Measurements from ENCODE around the gene PARD3B. TPM values are rescaled to one million over a fixed set of nuclear protein-coding genes. Genes with fewer than 3 reads are reported as not detected.

PARD3B gene
- total RNA-seq, 1 experiment from 2014 or later: 6.4 TPM

DNA sequence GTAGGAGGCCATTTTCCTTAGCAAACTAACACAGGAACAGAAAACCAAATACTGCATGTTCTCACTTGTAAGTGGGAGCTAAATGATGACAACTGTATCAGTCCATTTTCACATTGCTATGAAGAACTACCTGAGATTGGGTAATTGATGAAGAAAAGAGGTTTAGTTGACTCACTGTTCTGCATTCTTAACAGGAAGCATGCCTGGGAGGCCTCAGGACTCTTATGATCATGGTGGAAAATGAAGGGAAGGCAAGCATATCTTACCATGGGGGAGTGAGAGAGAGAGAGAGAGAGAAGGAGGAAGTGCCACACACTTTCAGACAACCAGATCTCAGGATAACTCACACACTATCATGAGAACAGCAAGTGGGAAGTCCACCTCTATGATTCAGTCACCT lies 105.3 kb downstream of the PARD3B start:
- no peak overlapping the region for H2AFZ ChIP-seq (ENCODE audit: low read length)
- H2BK15ac ChIP-seq (ENCODE audit: low read depth, low read length): no peak overlapping the region
- H4K8ac ChIP-seq (replicated peaks; ENCODE audit: insufficient read length, low read depth, low read length): no peak overlapping the region
- no peak overlapping the region for H2BK20ac ChIP-seq (ENCODE audit: low read depth, low read length, poor library complexity, severe bottlenecking)
- H3K9me3 ChIP-seq (ENCODE audit: control insufficient read depth, low read depth, low read length): no peaks in the 10 kb centered on the region
- H4K20me1 ChIP-seq (ENCODE audit: control insufficient read depth, insufficient read depth, insufficient read length): no peaks in the 10 kb centered on the region
- no peaks in the 10 kb centered on the region for H3K27me3 ChIP-seq (ENCODE audit: insufficient read depth, low read length)
- no peak overlapping the region for H3K27ac Mint-ChIP-seq
- H3K79me2 ChIP-seq (ENCODE audit: insufficient read depth, low read length): no peaks in the 10 kb centered on the region
- H2BK12ac ChIP-seq (ENCODE audit: insufficient read length, low read depth, low read length): no peak overlapping the region
- no peaks in the 10 kb centered on the region for H3K79me1 ChIP-seq (ENCODE audit: insufficient read depth, low read depth, low read length, poor library complexity, severe bottlenecking)
- no peak overlapping the region for H2BK5ac ChIP-seq (ENCODE audit: insufficient read length, low read length)
- peaks cover 5 to 15% of the 10 kb centered on the region in 2 experiments for H3K9me3 Mint-ChIP-seq
- H4K91ac ChIP-seq (ENCODE audit: insufficient read length, low read depth, low read length): no peak overlapping the region
- no peak overlapping the region for H3T11ph ChIP-seq (ENCODE audit: low read length)
- H3K4me1 ChIP-seq (ENCODE audit: insufficient read depth, low read length): no peaks in the 10 kb centered on the region
- H3K4ac ChIP-seq (ENCODE audit: low read depth, low read length): no peak overlapping the region
- no peak overlapping the region for H3K56ac ChIP-seq (ENCODE audit: insufficient read length, low read depth, low read length)
- DNase-seq: no peak
- H3K4me1 Mint-ChIP-seq: peaks cover 4 to 9% of the 10 kb centered on the region in 2 experiments; a peak in 3 of 4 replicates
- no peak overlapping the region for H3K23ac ChIP-seq (ENCODE audit: insufficient read length, low read depth, low read length)
- TF ChIP-seq, protein P1, sequence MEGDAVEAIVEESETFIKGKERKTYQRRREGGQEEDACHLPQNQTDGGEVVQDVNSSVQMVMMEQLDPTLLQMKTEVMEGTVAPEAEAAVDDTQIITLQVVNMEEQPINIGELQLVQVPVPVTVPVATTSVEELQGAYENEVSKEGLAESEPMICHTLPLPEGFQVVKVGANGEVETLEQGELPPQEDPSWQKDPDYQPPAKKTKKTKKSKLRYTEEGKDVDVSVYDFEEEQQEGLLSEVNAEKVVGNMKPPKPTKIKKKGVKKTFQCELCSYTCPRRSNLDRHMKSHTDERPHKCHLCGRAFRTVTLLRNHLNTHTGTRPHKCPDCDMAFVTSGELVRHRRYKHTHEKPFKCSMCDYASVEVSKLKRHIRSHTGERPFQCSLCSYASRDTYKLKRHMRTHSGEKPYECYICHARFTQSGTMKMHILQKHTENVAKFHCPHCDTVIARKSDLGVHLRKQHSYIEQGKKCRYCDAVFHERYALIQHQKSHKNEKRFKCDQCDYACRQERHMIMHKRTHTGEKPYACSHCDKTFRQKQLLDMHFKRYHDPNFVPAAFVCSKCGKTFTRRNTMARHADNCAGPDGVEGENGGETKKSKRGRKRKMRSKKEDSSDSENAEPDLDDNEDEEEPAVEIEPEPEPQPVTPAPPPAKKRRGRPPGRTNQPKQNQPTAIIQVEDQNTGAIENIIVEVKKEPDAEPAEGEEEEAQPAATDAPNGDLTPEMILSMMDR (conservative IDR thresholded peaks at IDR 0.05): no peak
- H3K14ac ChIP-seq (ENCODE audit: insufficient read depth, low read length): no peak overlapping the region
- no peak overlapping the region for H3K9ac ChIP-seq (ENCODE audit: extremely low read depth, insufficient read length, low read length)
- no peak overlapping the region for H4K5ac ChIP-seq (ENCODE audit: insufficient read length, low read depth, low read length)
- H3K18ac ChIP-seq (ENCODE audit: insufficient read length, low read depth, low read length): no peak overlapping the region
- no peaks in the 10 kb centered on the region for H3K27me3 Mint-ChIP-seq (ENCODE audit: low read depth)
- peaks cover 8 to 19% (median 9%) of the 10 kb centered on the region in 3 experiments for H3K36me3 Mint-ChIP-seq (ENCODE audit: insufficient read depth in 1 of 3, low read depth in 3 of 3)
- H2BK120ac ChIP-seq (ENCODE audit: low read depth, low read length, poor library complexity, severe bottlenecking): no peak overlapping the region
- no peak overlapping the region for H2AK5ac ChIP-seq (ENCODE audit: insufficient read length, low read length)
- H3K23me2 ChIP-seq (ENCODE audit: insufficient read length, low read depth, low read length, poor library complexity, severe bottlenecking): no peaks in the 10 kb centered on the region
- H3K4me2 ChIP-seq (ENCODE audit: insufficient read depth, insufficient read length, low read length): no peak overlapping the region
- H3K27ac ChIP-seq (ENCODE audit: insufficient read length, low read depth, low read length): no peak overlapping the region
- no peak overlapping the region for H3K4me3 Mint-ChIP-seq

Measured in H9 (cell line).